H9 (cell line): ENCODE data around the gene RPL7L1. TPM values are rescaled to one million over a fixed set of nuclear protein-coding genes. Genes with fewer than 3 reads are reported as not detected.

Source experiments
- DNase-seq: peaks from one replicate; pipeline ENCODE4 v3.0.0-alpha.2; 2017
- H2AFZ ChIP-seq: one replicate; pipeline ENCODE4 v1.6.1; 2013; ENCODE audit warnings: mild to moderate bottlenecking, low read length, control low read depth, moderate library complexity
- H2AK5ac ChIP-seq: 2 replicates; pipeline ENCODE4 v1.6.1; 2013; ENCODE audit warnings: low read length, control low read depth, mixed read lengths; ENCODE audit not compliant: insufficient read length
- H2BK120ac ChIP-seq: one replicate; pipeline ENCODE4 v1.6.1; 2013; ENCODE audit warnings: low read depth, mild to moderate bottlenecking, low read length, control low read depth, inconsistent platforms; ENCODE audit not compliant: poor library complexity, severe bottlenecking
- H2BK12ac ChIP-seq: 2 replicates; pipeline ENCODE4 v1.6.1; 2013; ENCODE audit warnings: low read length, control low read depth, mixed read lengths, low read depth; ENCODE audit not compliant: insufficient read length
- H2BK15ac ChIP-seq: 2 replicates; pipeline ENCODE4 v1.6.1; 2013; ENCODE audit warnings: low read depth, low read length, control low read depth
- H2BK20ac ChIP-seq: one replicate; pipeline ENCODE4 v1.6.1; 2013; ENCODE audit warnings: low read depth, mild to moderate bottlenecking, low read length, control low read depth, inconsistent platforms; ENCODE audit not compliant: poor library complexity, severe bottlenecking
- H2BK5ac ChIP-seq: 2 replicates; pipeline ENCODE4 v1.6.1; 2013; ENCODE audit warnings: low read length, control low read depth, mixed read lengths; ENCODE audit not compliant: insufficient read length
- H3K14ac ChIP-seq: 2 replicates; pipeline ENCODE4 v1.6.1; 2013; ENCODE audit warnings: low read length, control low read depth; ENCODE audit not compliant: insufficient read depth
- H3K18ac ChIP-seq: 2 replicates; pipeline ENCODE4 v1.6.1; 2013; ENCODE audit warnings: low read depth, mild to moderate bottlenecking, mixed read lengths, low read length, control low read depth; ENCODE audit not compliant: insufficient read length
- H3K23ac ChIP-seq: 2 replicates; pipeline ENCODE4 v1.6.1; 2013; ENCODE audit warnings: low read length, control low read depth, mixed read lengths, low read depth; ENCODE audit not compliant: insufficient read length
- H3K23me2 ChIP-seq: 2 replicates; pipeline ENCODE4 v1.6.1; 2013; ENCODE audit warnings: low read depth, mild to moderate bottlenecking, mixed read lengths, low read length, control low read depth; ENCODE audit not compliant: insufficient read length, poor library complexity, severe bottlenecking
- H3K27ac ChIP-seq: 2 replicates; pipeline ENCODE4 v1.5.1; 2013; ENCODE audit warnings: low read length, control low read depth, mixed read lengths, low read depth; ENCODE audit not compliant: insufficient read length
- H3K27me3 ChIP-seq: 2 replicates; pipeline ENCODE4 v1.6.1; 2013; ENCODE audit warnings: low read length, control low read depth, inconsistent platforms; ENCODE audit not compliant: insufficient read depth
- H3K4ac ChIP-seq: 2 replicates; pipeline ENCODE4 v1.6.1; 2013; ENCODE audit warnings: low read depth, mild to moderate bottlenecking, control low read depth, inconsistent platforms, low read length, moderate library complexity
- H3K4me1 ChIP-seq: 2 replicates; pipeline ENCODE4 v1.6.1; 2013; ENCODE audit warnings: low read length, control low read depth, inconsistent platforms; ENCODE audit not compliant: insufficient read depth
- H3K4me2 ChIP-seq: 2 replicates; pipeline ENCODE4 v1.6.1; 2013; ENCODE audit warnings: low read length, control low read depth, mixed read lengths; ENCODE audit not compliant: insufficient read length, insufficient read depth
- H3K56ac ChIP-seq: 2 replicates; pipeline ENCODE4 v1.6.1; 2013; ENCODE audit warnings: low read depth, mild to moderate bottlenecking, mixed read lengths, low read length, control low read depth; ENCODE audit not compliant: insufficient read length
- H3K79me1 ChIP-seq: 2 replicates; pipeline ENCODE4 v1.6.1; 2013; ENCODE audit warnings: low read depth, mild to moderate bottlenecking, moderate library complexity, low read length, control low read depth, inconsistent platforms; ENCODE audit not compliant: insufficient read depth, poor library complexity, severe bottlenecking
- H3K79me2 ChIP-seq: 2 replicates; pipeline ENCODE4 v1.6.1; 2013; ENCODE audit warnings: low read length, control low read depth, inconsistent platforms; ENCODE audit not compliant: insufficient read depth
- H3K9ac ChIP-seq: 2 replicates; pipeline ENCODE4 v1.6.1; 2013; ENCODE audit warnings: low read length, control low read depth, mixed read lengths; ENCODE audit not compliant: insufficient read length; ENCODE audit errors: extremely low read depth
- H3K9me3 ChIP-seq: one replicate; pipeline ENCODE4 v1.6.1; 2013; ENCODE audit warnings: low read depth, low read length, inconsistent platforms; ENCODE audit not compliant: control insufficient read depth
- H3T11ph ChIP-seq: one replicate; pipeline ENCODE4 v1.6.1; 2013; ENCODE audit warnings: mild to moderate bottlenecking, low read length, control low read depth, inconsistent platforms
- H4K20me1 ChIP-seq: one replicate; pipeline ENCODE4 v1.6.1; 2013; ENCODE audit not compliant: control insufficient read depth, insufficient read length, insufficient read depth
- H4K5ac ChIP-seq: 2 replicates; pipeline ENCODE4 v1.6.1; 2013; ENCODE audit warnings: low read depth, mild to moderate bottlenecking, mixed read lengths, low read length, control low read depth; ENCODE audit not compliant: insufficient read length
- H4K8ac ChIP-seq: replicated peaks from 2 replicates; pipeline ENCODE4 v1.6.1; 2013; ENCODE audit warnings: low read length, control low read depth, mixed read lengths, low read depth; ENCODE audit not compliant: insufficient read length
- H4K91ac ChIP-seq: 2 replicates; pipeline ENCODE4 v1.6.1; 2013; ENCODE audit warnings: low read depth, mild to moderate bottlenecking, moderate library complexity, mixed read lengths, low read length, control low read depth; ENCODE audit not compliant: insufficient read length
- H3K27ac Mint-ChIP-seq, 3 experiments: 2 replicates in 2 of 3; 3 replicates in 1 of 3; pipeline ENCODE4 v1.8.0; 2020 to 2021; ENCODE audit warnings: mixed read lengths in 3 of 3, mild to moderate bottlenecking in 1 of 3, moderate library complexity in 1 of 3
- H3K27me3 Mint-ChIP-seq: 2 replicates; pipeline ENCODE4 v1.8.0; 2021; ENCODE audit warnings: low read depth, mild to moderate bottlenecking, moderate library complexity, mixed read lengths
- H3K36me3 Mint-ChIP-seq, 3 experiments: 2 replicates in 2 of 3; 3 replicates in 1 of 3; pipeline ENCODE4 v1.8.0; 2020 to 2021; ENCODE audit warnings: low read depth in 3 of 3, mixed read lengths in 3 of 3; ENCODE audit not compliant: insufficient read depth in 1 of 3
- H3K4me1 Mint-ChIP-seq, 2 experiments: 2 replicates each; pipeline ENCODE4 v1.8.0; 2020; ENCODE audit warnings: mixed read lengths in 2 of 2
- H3K4me3 Mint-ChIP-seq, 2 experiments: 2 replicates in 1 of 2; 3 replicates in 1 of 2; pipeline ENCODE4 v1.8.0; 2020 to 2021; ENCODE audit warnings: mild to moderate bottlenecking in 2 of 2, mixed read lengths in 2 of 2, moderate library complexity in 1 of 2
- H3K9me3 Mint-ChIP-seq, 2 experiments: 2 replicates in 1 of 2; 3 replicates in 1 of 2; pipeline ENCODE4 v1.8.0; 2020; ENCODE audit warnings: mild to moderate bottlenecking in 2 of 2, mixed read lengths in 2 of 2, moderate library complexity in 1 of 2
- CTCF ChIP-seq: fragments of 200-600 bp; sonication (generic); conservative IDR thresholded peaks from 3 replicates; pipeline ENCODE4 v1.8.0; 2021; ENCODE audit warnings: antibody characterized with exemption, mild to moderate bottlenecking
- WGBS: extraction: QIAGEN DNeasy Blood & Tissue Kit; methylation state at CpG from one replicate; pipeline ENCODE4 v1.1.7; 2013; ENCODE audit warnings: missing lambda C conversion rate, low lambda C conversion rate, mixed read lengths; ENCODE audit not compliant: insufficient read length; ENCODE audit errors: extremely low coverage; 5-methylcytosine and 5-hydroxymethylcytosine counted together
- total RNA-seq: library from RNA; stranded (reverse); gene quantifications from 2 replicates; pipeline ENCODE4 v1.2.1, GENCODE V29; 2021

The RPL7L1 gene
- total RNA-seq, 1 experiment from 2014 or later: 130 TPM

DNA sequence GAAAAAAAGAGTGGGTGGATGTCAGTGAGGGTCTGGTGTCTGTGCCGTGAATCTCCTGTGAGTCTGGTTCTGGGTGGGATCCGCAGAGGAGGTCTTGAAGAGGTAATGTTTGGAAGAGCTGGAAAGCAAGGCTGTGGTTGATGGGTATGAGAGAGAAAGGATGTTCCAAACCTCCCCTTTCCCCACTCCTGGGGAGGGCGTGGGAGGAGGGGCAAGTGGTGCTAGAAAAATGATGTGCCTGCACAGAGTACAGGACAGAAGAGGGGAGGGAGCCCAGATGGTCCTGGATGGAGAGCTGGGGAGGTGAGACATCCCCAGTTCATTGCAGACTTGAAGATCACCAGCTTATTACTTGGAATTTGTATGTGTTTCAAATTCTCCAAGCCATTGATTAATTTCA lies 53.0 kb downstream of the RPL7L1 start:
- no CpG with 5 or more reads among the region's 3 CpGs for WGBS
- H4K5ac ChIP-seq: no peak overlapping the region
- H3K23ac ChIP-seq: no peak overlapping the region
- H3K4ac ChIP-seq: no peak overlapping the region
- H3K9ac ChIP-seq: no peak overlapping the region
- no peak overlapping the region for H3K27ac ChIP-seq
- Mint-ChIP-seq H3K9me3 (no peaks in the 10 kb centered on the region), H3K27ac (peak overlapping the region in 2 of 3 experiments; percentile 13 to 26; a peak in 3 of 7 replicates), H3K4me3 (peak overlapping the region in 1 of 2 experiments; percentile 9; a peak in 2 of 5 replicates), H3K36me3 (peaks cover 32 to 63% (median 52%) of the 10 kb centered on the region in 3 experiments), H3K27me3 (no peaks in the 10 kb centered on the region), H3K4me1 (peaks cover 24 to 25% of the 10 kb centered on the region in 2 experiments)
- H4K91ac ChIP-seq: no peak overlapping the region
- no peaks in the 10 kb centered on the region for H4K20me1 ChIP-seq
- no peak overlapping the region for H2AK5ac ChIP-seq
- H2AFZ ChIP-seq: no peak overlapping the region
- H2BK12ac ChIP-seq: no peak overlapping the region
- no peak overlapping the region for H4K8ac ChIP-seq
- H3K4me2 ChIP-seq: no peak overlapping the region
- no peak overlapping the region for H3K56ac ChIP-seq
- DNase-seq: no peak
- H2BK20ac ChIP-seq: no peak overlapping the region
- H2BK15ac ChIP-seq: no peak overlapping the region
- H3K4me1 ChIP-seq: no peaks in the 10 kb centered on the region; the same call in 1 of the 2 replicates
- H3T11ph ChIP-seq: no peak overlapping the region
- H3K18ac ChIP-seq: no peak overlapping the region
- no peaks in the 10 kb centered on the region for H3K9me3 ChIP-seq
- TF ChIP-seq CTCF: no peak
- H3K14ac ChIP-seq: no peak overlapping the region
- H3K79me1 ChIP-seq: no peaks in the 10 kb centered on the region
- no peaks in the 10 kb centered on the region for H3K27me3 ChIP-seq
- H3K23me2 ChIP-seq: peaks cover 18% of the 10 kb centered on the region
- no peak overlapping the region for H2BK5ac ChIP-seq
- no peak overlapping the region for H2BK120ac ChIP-seq
- H3K79me2 ChIP-seq: peaks cover 2% of the 10 kb centered on the region; the same call in 1 of the 2 replicates
